Kidney epithelial cell (primary cell): Measurements from ENCODE around the gene GRIP1. TPM values are rescaled to one million over a fixed set of nuclear protein-coding genes. Genes with fewer than 3 reads are reported as not detected.
A peak's percentile ranks its signal among the peaks of the same experiment; 100 is the strongest.

Source experiments
- DNase-seq: peaks from one replicate; pipeline ENCODE4 v3.0.0-alpha.2; 2010; ENCODE audit warnings: low read depth
- H3K27me3 ChIP-seq: 2 replicates; pipeline ENCODE4 v1.6.0; 2011; ENCODE audit warnings: low read length; ENCODE audit not compliant: control insufficient read depth, insufficient read depth
- H3K36me3 ChIP-seq: 2 replicates; pipeline ENCODE4 v1.5.1; 2011; ENCODE audit warnings: low read length; ENCODE audit not compliant: control insufficient read depth, insufficient read depth
- H3K4me3 ChIP-seq: 2 replicates; pipeline ENCODE4 v1.5.1; 2011; ENCODE audit warnings: low read depth, mild to moderate bottlenecking, control low read depth, low read length
- CTCF ChIP-seq: IDR thresholded peaks from 2 replicates; pipeline ENCODE4 v1.5.1; 2011; ENCODE audit warnings: mild to moderate bottlenecking, moderate library complexity, low read length, control low read depth, inconsistent platforms; ENCODE audit not compliant: insufficient read depth, poor library complexity, severe bottlenecking
- total RNA-seq: library from RNA; depleted of rRNA; stranded (reverse); fragments of >200 nt; gene quantifications from 2 replicates; pipeline ENCODE4 v1.2.3, GENCODE V29; 2015

The GRIP1 gene
- total RNA-seq, 1 donor from 2014 or later: 4.2 TPM

- Histone ChIP-seq H3K27me3 (no peaks in the 10 kb centered on the region), H3K36me3 (no peaks in the 10 kb centered on the region), H3K4me3 (no peak overlapping the region)
- TF ChIP-seq CTCF: no peak
- DNase-seq: no peak
Measured at GRCh38 chr12:66637699-66638301, 41.1 kb downstream of the GRIP1 start.

GRCh38 chr12:66636771-66637170 lies 42.1 kb downstream of the GRIP1 start:
- DNase-seq: no peak
- H3K4me3 ChIP-seq: no peak overlapping the region
- H3K27me3 ChIP-seq: no peaks in the 10 kb centered on the region

DNA sequence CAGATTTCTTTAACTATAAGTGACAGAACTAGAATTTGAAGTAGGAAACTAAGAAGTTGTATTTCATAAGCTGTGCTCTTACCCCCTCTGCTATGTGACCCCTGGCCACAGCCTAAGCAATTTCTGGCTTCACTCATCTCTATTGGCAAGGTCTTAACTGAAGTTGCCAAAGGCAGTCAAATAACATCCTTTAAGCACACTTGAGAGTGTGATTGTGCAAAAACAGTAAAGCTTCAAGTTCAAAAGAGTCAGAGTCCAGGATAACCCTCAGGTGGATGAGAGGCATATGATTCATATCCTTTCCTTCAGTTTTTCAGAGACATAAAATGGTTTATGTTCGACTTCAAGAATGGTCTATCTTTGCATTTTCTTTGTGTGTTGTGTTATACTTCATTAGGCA lies 45.2 kb downstream of the GRIP1 start:
- H3K36me3 ChIP-seq: no peaks in the 10 kb centered on the region
- no peak for TF ChIP-seq CTCF
- no peak overlapping the region for H3K4me3 ChIP-seq
- no peak for DNase-seq
- H3K27me3 ChIP-seq: no peaks in the 10 kb centered on the region

More at GRCh38 chr12:66636771-66637170, 42.1 kb downstream of the GRIP1 start:
- no peaks in the 10 kb centered on the region for H3K36me3 ChIP-seq
- no peak for TF ChIP-seq CTCF

- Histone ChIP-seq H3K27me3 (no peaks in the 10 kb centered on the region), H3K4me3 (no peak overlapping the region), H3K36me3 (no peaks in the 10 kb centered on the region)
- peak; percentile 34 for DNase-seq
- no peak for TF ChIP-seq CTCF
Measured at GRCh38 chr12:66629138-66629870, 49.6 kb downstream of the GRIP1 start.

DNA sequence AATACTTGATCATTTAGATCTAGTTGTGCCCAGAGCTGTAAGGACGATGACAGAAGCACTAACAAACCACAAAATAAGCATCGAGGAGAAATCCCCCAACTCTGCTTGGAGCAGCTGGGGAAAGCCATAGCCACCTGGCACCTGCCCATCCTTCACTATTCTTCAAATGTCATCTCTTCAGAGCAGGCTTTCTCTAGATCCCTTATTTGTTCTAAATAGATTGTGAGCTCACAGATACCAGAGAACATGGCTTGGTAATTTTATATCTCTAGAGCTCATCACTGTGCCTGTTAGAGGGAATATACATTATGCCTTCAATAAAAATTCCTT lies 50.9 kb downstream of the GRIP1 start:
- no peak for DNase-seq
- Histone ChIP-seq H3K27me3 (no peaks in the 10 kb centered on the region), H3K36me3 (no peaks in the 10 kb centered on the region), H3K4me3 (no peak overlapping the region)
- no peak for TF ChIP-seq CTCF

DNA sequence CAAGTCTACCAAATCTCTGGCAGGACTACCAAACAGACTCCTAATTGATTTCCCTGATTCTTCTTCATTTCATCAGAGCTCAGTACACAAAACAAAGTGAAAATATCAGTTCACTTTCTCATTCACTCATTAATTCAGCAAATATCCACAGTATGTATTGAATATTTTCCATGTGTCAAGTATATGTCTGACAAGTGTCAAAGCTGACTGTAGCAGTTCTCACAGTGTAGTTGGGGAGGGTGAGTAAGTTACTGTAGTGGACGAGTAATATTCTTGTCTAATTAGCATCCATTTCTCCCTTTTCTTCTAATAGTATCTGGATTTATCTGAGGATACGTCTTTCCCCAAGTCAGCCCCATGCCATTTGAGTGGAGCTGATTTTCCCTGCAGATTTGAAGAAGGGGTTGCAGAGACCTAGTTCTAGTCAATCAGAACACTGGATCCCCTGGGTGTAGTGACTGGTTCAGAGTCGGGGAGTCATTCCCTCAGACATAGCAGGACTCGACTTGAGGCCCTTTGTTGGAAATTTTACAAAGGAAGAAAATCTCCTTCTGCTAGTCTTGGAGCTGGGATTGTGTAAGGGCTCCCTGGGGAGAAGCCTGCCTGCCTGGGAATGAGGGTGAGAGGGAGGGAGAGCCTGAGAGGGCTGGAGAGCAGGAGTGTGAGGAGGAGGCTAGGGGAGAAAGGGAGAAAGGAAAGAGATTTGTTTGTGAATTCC lies 51.4 kb downstream of the GRIP1 start:
- Histone ChIP-seq H3K27me3 (no peaks in the 10 kb centered on the region), H3K4me3 (no peak overlapping the region), H3K36me3 (no peaks in the 10 kb centered on the region)
- no peak for DNase-seq
- TF ChIP-seq CTCF: no peak
